ENCODE data around the gene PIN1.

The PIN1 gene

GRCh38 chr19:9856609-9857008 lies 21.5 kb downstream of the PIN1 start:
- H3K4me3 ChIP-seq (ENCODE audit: low read depth, low read length) = no peak overlapping the region

- no peak overlapping the region for H3K4me3 ChIP-seq (ENCODE audit: low read depth, low read length)
These were observed 22.1 kb downstream of the PIN1 start for GRCh38 chr19:9857076-9857721.

GRCh38 chr19:9857920-9858746 lies 23.0 kb downstream of the PIN1 start:
- H3K4me3 ChIP-seq (ENCODE audit: low read depth, low read length) = no peak overlapping the region

GRCh38 chr19:9858766-9859165 lies 23.6 kb downstream of the PIN1 start:
- H3K4me3 ChIP-seq (ENCODE audit: low read depth, low read length) = no peak overlapping the region

- no peak overlapping the region for H3K4me3 ChIP-seq (ENCODE audit: low read depth, low read length)
These were observed 25.3 kb downstream of the PIN1 start for GRCh38 chr19:9860407-9860806.

GRCh38 chr19:9861503-9861902 lies 26.4 kb downstream of the PIN1 start:
- no peak overlapping the region for H3K4me3 ChIP-seq (ENCODE audit: low read depth, low read length)

- no peak overlapping the region for H3K4me3 ChIP-seq (ENCODE audit: low read depth, low read length)
These were observed 27.8 kb downstream of the PIN1 start for GRCh38 chr19:9862938-9863337.

- H3K4me3 ChIP-seq (ENCODE audit: low read depth, low read length) = no peak overlapping the region
These were observed 28.6 kb downstream of the PIN1 start for GRCh38 chr19:9863759-9864158.

GRCh38 chr19:9865732-9866501 lies 30.8 kb downstream of the PIN1 start:
- no peak overlapping the region for H3K4me3 ChIP-seq (ENCODE audit: low read depth, low read length)

- H3K4me3 ChIP-seq (ENCODE audit: low read depth, low read length) = no peak overlapping the region
These were observed 34.0 kb downstream of the PIN1 start for GRCh38 chr19:9868983-9869617.

GRCh38 chr19:9871626-9872338 lies 36.7 kb downstream of the PIN1 start:
- no peak overlapping the region for H3K4me3 ChIP-seq (ENCODE audit: low read depth, low read length)

- no peak overlapping the region for H3K4me3 ChIP-seq (ENCODE audit: low read depth, low read length)
These were observed 37.6 kb downstream of the PIN1 start for GRCh38 chr19:9872618-9873242.

GRCh38 chr19:9875031-9875627 lies 40.0 kb downstream of the PIN1 start:
- H3K4me3 ChIP-seq (ENCODE audit: low read depth, low read length) = no peak overlapping the region

GRCh38 chr19:9875796-9876195 lies 40.7 kb downstream of the PIN1 start:
- no peak overlapping the region for H3K4me3 ChIP-seq (ENCODE audit: low read depth, low read length)

- H3K4me3 ChIP-seq (ENCODE audit: low read depth, low read length) = no peak overlapping the region
These were observed 42.8 kb downstream of the PIN1 start for GRCh38 chr19:9877780-9878510.

- no peak overlapping the region for H3K4me3 ChIP-seq (ENCODE audit: low read depth, low read length)
These were observed 43.5 kb downstream of the PIN1 start for GRCh38 chr19:9878511-9879196.

- no peak overlapping the region for H3K4me3 ChIP-seq (ENCODE audit: low read depth, low read length)
These were observed 46.6 kb downstream of the PIN1 start for GRCh38 chr19:9881720-9882119.

- no peak overlapping the region for H3K4me3 ChIP-seq (ENCODE audit: low read depth, low read length)
These were observed 48.2 kb downstream of the PIN1 start for GRCh38 chr19:9883231-9883758.

Measured in iPS-11a (cell line).